ENCODE measurements around the gene FTCD.

Gene FTCD

GRCh38 chr21:46124083-46124925 is 31.1 kb downstream of the FTCD start:
- no peak for DNase-seq (ENCODE audit: low read depth in 2 of 2)

GRCh38 chr21:46122758-46123683 is 32.4 kb downstream of the FTCD start:
- no peak for DNase-seq (ENCODE audit: low read depth in 2 of 2)

GRCh38 chr21:46122237-46122671 is 33.1 kb downstream of the FTCD start:
- no peak for DNase-seq (ENCODE audit: low read depth in 2 of 2)

GRCh38 chr21:46121286-46122221 is 33.8 kb downstream of the FTCD start:
- no peak for DNase-seq (ENCODE audit: low read depth in 2 of 2)

GRCh38 chr21:46120301-46121285 is 34.8 kb downstream of the FTCD start:
- no peak for DNase-seq (ENCODE audit: low read depth in 2 of 2)

- no peak for DNase-seq (ENCODE audit: low read depth in 2 of 2)
Observed at GRCh38 chr21:46119637-46120271, 35.6 kb downstream of the FTCD start.

- no peak for DNase-seq (ENCODE audit: low read depth in 2 of 2)
Observed at GRCh38 chr21:46119144-46119636, 36.2 kb downstream of the FTCD start.

- no peak for DNase-seq (ENCODE audit: low read depth in 2 of 2)
Observed at GRCh38 chr21:46118316-46119143, 36.8 kb downstream of the FTCD start.

- no peak for DNase-seq (ENCODE audit: low read depth in 2 of 2)
Observed at GRCh38 chr21:46117586-46118315, 37.6 kb downstream of the FTCD start.

- no peak for DNase-seq (ENCODE audit: low read depth in 2 of 2)
Observed at GRCh38 chr21:46116776-46117585, 38.4 kb downstream of the FTCD start.

- DNase-seq (ENCODE audit: low read depth in 2 of 2): no peak
Observed at GRCh38 chr21:46116189-46116775, 39.1 kb downstream of the FTCD start.

- DNase-seq (ENCODE audit: low read depth in 2 of 2): no peak
Observed at GRCh38 chr21:46115441-46116188, 39.8 kb downstream of the FTCD start.

GRCh38 chr21:46114963-46115362 is 40.4 kb downstream of the FTCD start:
- no peak for DNase-seq (ENCODE audit: low read depth in 2 of 2)

- no peak for DNase-seq (ENCODE audit: low read depth in 2 of 2)
Observed at GRCh38 chr21:46113497-46114176, 41.7 kb downstream of the FTCD start.

GRCh38 chr21:46112725-46113215 is 42.6 kb downstream of the FTCD start:
- DNase-seq (ENCODE audit: low read depth in 2 of 2): no peak

Measured in stimulated activated CD4-positive, alpha-beta T cell treated with anti-CD3 and anti-CD28 coated beads, Interleukin-4, amount 100 ng/mL, for 48 hours (primary cell).